HG03097 (cell line): Measurements from ENCODE around the gene YPEL3.
"Not testable (repeated sequence)": the region's sequence is repeated elsewhere in the genome, so short reads cannot be mapped to it uniquely, and the experiment has no call there.

Experiments
- ATAC-seq: cut with Tn5 transposase; IDR thresholded peaks from one replicate; pipeline ENCODE4 v1.9.1; 2021; ENCODE audit not compliant: unreplicated experiment, low FRiP score

The YPEL3 gene

GRCh38 chr16:30096105-30096861 is at the start of gene YPEL3:
YPEL3 (minus strand) TSS chr16:30096213; CDS start chr16:30095482, 731 bp downstream.
- ATAC-seq: no peak

GRCh38 chr16:30145657-30146056 is 49.6 kb upstream of the YPEL3 start:
- ATAC-seq: no peak

- ATAC-seq: no peak
Observed at GRCh38 chr16:30144917-30145316, 48.9 kb upstream of the YPEL3 start.

- no peak for ATAC-seq
Observed at GRCh38 chr16:30144017-30144416, 48.0 kb upstream of the YPEL3 start.

- ATAC-seq: no peak
Observed at GRCh38 chr16:30143347-30143702, 47.3 kb upstream of the YPEL3 start.

- ATAC-seq: no peak
Observed at GRCh38 chr16:30142672-30143346, 46.8 kb upstream of the YPEL3 start.

GRCh38 chr16:30141750-30142149 is 45.7 kb upstream of the YPEL3 start:
- no peak for ATAC-seq

GRCh38 chr16:30139583-30140481 is 43.8 kb upstream of the YPEL3 start:
- ATAC-seq: no peak

- ATAC-seq: no peak
Observed at GRCh38 chr16:30137897-30138296, 41.9 kb upstream of the YPEL3 start.

- ATAC-seq: no peak
Observed at GRCh38 chr16:30136971-30137605, 41.1 kb upstream of the YPEL3 start.

- no peak for ATAC-seq
Observed at GRCh38 chr16:30132591-30132990, 36.6 kb upstream of the YPEL3 start.

GRCh38 chr16:30131869-30132475 is 36.0 kb upstream of the YPEL3 start:
- no peak for ATAC-seq

- ATAC-seq: no peak
Observed at GRCh38 chr16:30127993-30128392, 32.0 kb upstream of the YPEL3 start.

GRCh38 chr16:30125690-30126089 is 29.7 kb upstream of the YPEL3 start:
- ATAC-seq: not testable (repeated sequence)

GRCh38 chr16:30124985-30125379 is 29.0 kb upstream of the YPEL3 start:
- ATAC-seq: no peak

- ATAC-seq: no peak
Observed at GRCh38 chr16:30122604-30123160, 26.7 kb upstream of the YPEL3 start.

- ATAC-seq: no peak
Observed at GRCh38 chr16:30121741-30122571, 25.9 kb upstream of the YPEL3 start.

- ATAC-seq: no peak
Observed at GRCh38 chr16:30120340-30121105, 24.5 kb upstream of the YPEL3 start.
